IgD-negative memory B cell (primary cell): Measurements from ENCODE around the gene IFFO2. TPM values are rescaled to one million over a fixed set of nuclear protein-coding genes. Genes with fewer than 3 reads are reported as not detected.

Experiments
- H3K27ac Mint-ChIP-seq, 3 donors: one replicate each; pipeline ENCODE4 v1.8.0; 2020 to 2022; ENCODE audit warnings: mild to moderate bottlenecking in 3 of 3, mixed read lengths in 3 of 3, moderate library complexity in 1 of 3
- H3K27me3 Mint-ChIP-seq: one replicate; pipeline ENCODE4 v1.8.0; 2021; ENCODE audit warnings: mixed read lengths
- H3K36me3 Mint-ChIP-seq: one replicate; pipeline ENCODE4 v1.8.0; 2020; ENCODE audit warnings: mild to moderate bottlenecking, mixed read lengths
- H3K4me1 Mint-ChIP-seq, 3 donors: one replicate each; pipeline ENCODE4 v1.8.0; 2020 to 2022; ENCODE audit warnings: mixed read lengths in 3 of 3, mild to moderate bottlenecking in 1 of 3
- H3K4me3 Mint-ChIP-seq, 4 donors: one replicate each; pipeline ENCODE4 v1.8.0; 2020 to 2022; ENCODE audit warnings: mild to moderate bottlenecking in 4 of 4, mixed read lengths in 4 of 4, moderate library complexity in 3 of 4
- H3K9me3 Mint-ChIP-seq, 3 donors: one replicate each; pipeline ENCODE4 v1.8.0; 2020 to 2021; ENCODE audit warnings: mixed read lengths in 3 of 3, mild to moderate bottlenecking in 1 of 3
- polyA plus RNA-seq: library from polyadenylated mRNA; unstranded; fragments of 300-500 nt; fragmentation: Illumina TruSeq; gene quantifications from one replicate; pipeline ENCODE4 v1.2.3, GENCODE V29; 2021

The IFFO2 gene
- polyA plus RNA-seq, 1 donor from 2014 or later: 1.5 TPM

DNA sequence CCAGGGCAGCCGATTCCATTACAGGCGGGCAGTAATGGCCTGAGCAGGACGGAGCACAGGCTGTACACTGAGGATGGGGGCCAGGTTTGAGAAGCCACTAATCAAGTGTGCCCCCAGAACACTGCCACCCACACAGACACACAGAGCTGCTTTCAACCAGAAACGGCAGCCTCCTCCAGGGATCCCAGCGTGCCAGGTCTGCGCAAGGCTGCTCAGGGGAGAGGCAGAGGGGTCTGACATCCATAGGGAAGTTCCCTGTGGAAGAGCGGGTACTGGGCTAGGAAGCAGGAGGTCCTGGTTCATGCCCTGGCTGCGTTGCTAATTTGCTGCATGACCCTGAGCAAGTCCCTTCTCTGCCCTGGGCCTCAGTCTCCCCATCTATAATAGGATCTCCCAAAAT lies 28.1 kb downstream of the IFFO2 start:
- H3K4me1 Mint-ChIP-seq: peaks cover 35 to 62% (median 57%) of the 10 kb centered on the region in 3 donors
- H3K27me3 Mint-ChIP-seq: no peaks in the 10 kb centered on the region
- no peaks in the 10 kb centered on the region for H3K9me3 Mint-ChIP-seq
- no peaks in the 10 kb centered on the region for H3K36me3 Mint-ChIP-seq
- H3K4me3 Mint-ChIP-seq: peak overlapping the region in 3 of 4 donors; percentile 82 to 95 (median 83)
- H3K27ac Mint-ChIP-seq: peak overlapping the region in 2 of 3 donors; percentile 54 to 91

DNA sequence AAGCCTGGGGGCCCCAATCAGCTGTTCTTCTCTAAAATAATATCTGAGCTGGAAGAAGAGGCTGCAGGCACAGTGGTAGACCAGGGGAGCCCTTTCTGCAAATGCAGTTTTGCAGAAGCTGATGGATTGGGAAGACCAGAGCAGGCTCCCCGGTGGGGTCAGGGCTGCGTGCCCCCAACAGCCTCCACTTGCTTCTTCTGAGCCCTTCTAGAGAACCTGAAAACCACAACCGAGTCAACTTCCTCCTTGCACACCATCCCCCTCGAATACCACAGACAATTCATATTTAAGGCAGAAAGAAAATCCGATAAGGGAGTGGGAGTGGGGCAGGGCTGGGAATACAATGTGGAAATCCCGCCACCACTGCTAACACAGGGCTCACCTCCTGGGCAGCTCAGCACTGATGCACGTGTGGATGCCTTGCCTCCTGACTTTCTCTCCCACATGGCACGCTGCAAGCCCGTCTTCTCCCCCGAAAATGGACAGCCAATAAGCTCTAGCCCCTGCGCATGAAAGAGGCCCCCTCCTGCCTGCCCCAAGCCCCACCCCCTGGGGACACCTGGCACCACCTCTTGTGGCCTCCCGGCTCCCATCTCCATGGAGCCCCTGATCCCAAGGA lies 28.7 kb downstream of the IFFO2 start:
- H3K4me3 Mint-ChIP-seq: peak overlapping the region; percentile 61 to 95 (median 82)
- peak overlapping the region; percentile 30 to 91 (median 54) for H3K27ac Mint-ChIP-seq
- no peaks in the 10 kb centered on the region for H3K27me3 Mint-ChIP-seq
- H3K36me3 Mint-ChIP-seq: no peaks in the 10 kb centered on the region
- H3K9me3 Mint-ChIP-seq: no peaks in the 10 kb centered on the region
- peaks cover 36 to 63% (median 58%) of the 10 kb centered on the region in 3 donors for H3K4me1 Mint-ChIP-seq

DNA sequence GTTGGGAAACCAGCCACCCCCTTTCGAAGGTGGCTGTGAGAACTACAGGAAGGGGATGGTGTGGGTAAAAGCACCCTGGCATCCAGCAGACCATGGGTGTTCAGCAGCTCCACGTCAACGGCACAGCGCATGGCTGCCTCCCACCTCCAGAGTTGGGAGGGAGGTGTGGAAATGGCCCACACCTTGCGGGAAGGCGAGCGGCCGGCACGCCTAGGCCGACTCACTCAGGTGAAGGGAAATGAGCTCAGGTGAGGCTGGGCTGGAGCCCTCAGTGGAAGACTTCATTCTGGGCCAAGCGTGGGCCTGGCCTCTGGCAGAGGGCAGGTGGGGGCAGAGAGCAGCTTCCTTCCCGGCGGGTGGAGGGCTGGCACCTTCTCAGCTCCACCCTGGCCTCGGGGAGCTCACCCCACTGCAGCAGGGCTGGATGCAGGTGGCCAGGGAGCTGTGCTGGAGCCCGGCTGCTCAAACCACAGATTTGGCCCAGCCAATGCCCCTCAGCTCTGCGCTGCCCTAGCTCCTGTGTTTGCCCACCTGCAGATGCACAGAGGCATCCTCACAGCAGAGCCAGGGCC lies 29.3 kb downstream of the IFFO2 start:
- peaks cover 30 to 57% (median 54%) of the 10 kb centered on the region in 3 donors for H3K4me1 Mint-ChIP-seq
- peak overlapping the region; percentile 30 to 93 (median 91) for H3K27ac Mint-ChIP-seq
- peak overlapping the region; percentile 61 to 95 (median 82) for H3K4me3 Mint-ChIP-seq
- H3K27me3 Mint-ChIP-seq: no peaks in the 10 kb centered on the region
- no peaks in the 10 kb centered on the region for H3K36me3 Mint-ChIP-seq
- no peaks in the 10 kb centered on the region for H3K9me3 Mint-ChIP-seq

DNA sequence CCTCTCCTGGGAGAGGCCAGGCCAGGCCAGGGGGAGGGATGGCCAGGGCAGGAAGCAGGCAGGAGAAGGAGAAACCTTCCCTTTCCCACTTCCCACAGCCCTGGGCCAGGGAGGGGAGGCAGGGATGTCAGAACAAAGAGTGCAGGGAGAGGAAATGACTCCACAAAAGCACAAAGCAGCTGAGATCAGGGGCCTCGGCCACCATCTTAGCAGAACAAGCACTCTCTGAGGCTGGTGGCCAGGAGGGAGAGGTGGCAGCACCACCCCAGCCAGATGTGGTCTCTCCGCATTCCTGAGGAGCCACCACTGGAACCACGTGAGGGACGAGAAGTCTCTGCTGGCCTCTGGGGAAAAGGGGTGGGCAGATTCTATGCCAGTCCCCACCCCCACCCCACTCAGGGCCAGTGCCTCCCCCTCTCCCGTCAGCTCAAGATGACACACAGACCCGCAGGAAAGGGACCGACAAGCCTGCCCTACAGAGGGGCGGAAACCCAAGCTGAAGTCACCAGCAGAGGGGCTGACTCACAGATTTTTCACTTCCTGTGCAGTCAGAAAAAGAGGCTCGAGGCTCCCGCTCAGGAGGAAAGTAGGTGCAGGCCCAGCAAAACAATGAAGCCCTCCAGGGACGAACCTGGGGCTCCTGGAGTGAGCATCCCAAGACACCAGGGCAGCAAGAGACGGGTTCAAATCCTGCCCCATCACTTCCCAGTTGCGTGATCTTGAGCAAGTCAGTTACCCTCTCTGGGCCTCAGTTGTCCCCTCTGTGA lies 30.0 kb downstream of the IFFO2 start:
- H3K4me3 Mint-ChIP-seq: peak overlapping the region; percentile 61 to 95 (median 82)
- H3K27me3 Mint-ChIP-seq: no peaks in the 10 kb centered on the region
- H3K36me3 Mint-ChIP-seq: no peaks in the 10 kb centered on the region
- H3K4me1 Mint-ChIP-seq: peaks cover 23 to 51% (median 48%) of the 10 kb centered on the region in 3 donors
- peak overlapping the region; percentile 30 to 93 (median 91) for H3K27ac Mint-ChIP-seq
- no peaks in the 10 kb centered on the region for H3K9me3 Mint-ChIP-seq

DNA sequence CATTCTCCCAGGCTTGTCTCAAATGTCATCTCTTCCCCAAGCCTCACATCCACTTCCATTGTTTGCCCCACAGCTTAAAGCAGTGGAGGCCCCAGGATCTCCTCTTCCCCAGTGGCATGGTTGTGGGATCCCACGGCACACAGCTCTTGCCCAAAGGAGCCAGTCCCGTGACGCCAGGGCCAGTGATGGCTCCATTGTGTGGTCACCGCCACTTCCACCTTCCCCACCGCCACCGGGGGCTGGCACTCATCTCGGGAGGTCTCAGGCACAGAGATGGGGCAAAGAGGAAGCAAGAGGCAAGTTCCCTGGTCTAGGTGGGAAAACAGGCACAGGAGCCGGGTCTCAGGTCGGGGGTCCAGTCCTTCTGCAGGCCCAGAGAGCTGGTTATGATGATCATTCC lies 31.2 kb downstream of the IFFO2 start:
- H3K4me3 Mint-ChIP-seq: peak overlapping the region in 2 of 4 donors; percentile 65 to 71
- no peaks in the 10 kb centered on the region for H3K9me3 Mint-ChIP-seq
- H3K27me3 Mint-ChIP-seq: no peaks in the 10 kb centered on the region
- H3K36me3 Mint-ChIP-seq: no peaks in the 10 kb centered on the region
- H3K27ac Mint-ChIP-seq: no peak overlapping the region
- peaks cover 19 to 40% (median 39%) of the 10 kb centered on the region in 3 donors for H3K4me1 Mint-ChIP-seq

DNA sequence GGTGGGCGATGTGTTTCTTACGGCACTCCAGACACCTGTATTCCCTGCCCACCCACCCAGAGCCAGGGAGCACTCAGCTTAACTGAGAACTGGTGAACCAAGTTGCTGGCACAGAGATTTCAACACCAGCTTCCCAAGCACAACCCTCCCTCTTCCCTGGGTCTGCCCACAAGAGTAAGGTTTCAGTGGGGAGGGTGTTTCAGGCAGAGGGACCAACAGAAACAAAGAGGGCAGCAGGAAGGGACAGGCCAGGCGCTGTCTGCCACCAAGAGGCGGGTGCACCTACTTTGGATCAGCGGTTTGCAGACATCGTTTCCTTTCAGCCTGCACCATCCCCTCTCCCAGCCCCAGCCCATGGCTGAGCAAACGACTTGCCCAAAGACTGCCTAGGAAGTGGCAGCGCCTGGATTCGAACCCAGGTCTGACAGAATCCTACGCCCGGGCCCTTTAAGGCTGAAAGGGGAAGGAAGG lies 32.2 kb downstream of the IFFO2 start:
- Mint-ChIP-seq H3K36me3 (peaks cover 2% of the 10 kb centered on the region), H3K9me3 (no peaks in the 10 kb centered on the region), H3K4me1 (peaks cover 19 to 33% (median 32%) of the 10 kb centered on the region in 3 donors), H3K27me3 (no peaks in the 10 kb centered on the region), H3K4me3 (peak overlapping the region in 2 of 4 donors; percentile 12 to 27), H3K27ac (no peak overlapping the region)

DNA sequence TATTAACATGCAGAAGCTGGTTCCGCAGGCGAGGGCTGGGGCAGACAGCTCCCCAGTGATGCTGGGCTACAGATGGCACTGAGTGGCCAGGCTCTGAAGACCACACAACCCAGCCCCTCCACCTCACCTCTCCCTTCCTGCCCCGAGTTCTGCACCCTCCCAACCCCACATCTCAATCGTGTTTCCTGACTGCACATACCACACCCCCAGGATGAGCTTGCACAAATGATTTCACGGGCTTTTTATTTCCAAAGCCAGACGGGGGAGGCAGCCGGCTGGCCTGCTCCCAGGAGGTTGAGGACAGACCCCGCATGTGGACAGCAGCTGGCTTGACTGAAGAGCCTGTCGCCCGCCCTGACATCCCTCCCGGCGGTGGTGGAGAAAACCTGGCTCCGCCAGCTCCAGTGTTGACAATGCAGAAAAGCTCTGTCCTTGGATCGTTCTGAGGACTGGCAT lies 32.7 kb downstream of the IFFO2 start:
- H3K4me1 Mint-ChIP-seq: peaks cover 19 to 30% (median 29%) of the 10 kb centered on the region in 3 donors
- peak overlapping the region in 1 of 3 donors; percentile 20 for H3K27ac Mint-ChIP-seq
- peaks cover 2% of the 10 kb centered on the region for H3K36me3 Mint-ChIP-seq
- H3K27me3 Mint-ChIP-seq: no peaks in the 10 kb centered on the region
- H3K4me3 Mint-ChIP-seq: peak overlapping the region in 2 of 4 donors; percentile 40 to 51
- no peaks in the 10 kb centered on the region for H3K9me3 Mint-ChIP-seq

DNA sequence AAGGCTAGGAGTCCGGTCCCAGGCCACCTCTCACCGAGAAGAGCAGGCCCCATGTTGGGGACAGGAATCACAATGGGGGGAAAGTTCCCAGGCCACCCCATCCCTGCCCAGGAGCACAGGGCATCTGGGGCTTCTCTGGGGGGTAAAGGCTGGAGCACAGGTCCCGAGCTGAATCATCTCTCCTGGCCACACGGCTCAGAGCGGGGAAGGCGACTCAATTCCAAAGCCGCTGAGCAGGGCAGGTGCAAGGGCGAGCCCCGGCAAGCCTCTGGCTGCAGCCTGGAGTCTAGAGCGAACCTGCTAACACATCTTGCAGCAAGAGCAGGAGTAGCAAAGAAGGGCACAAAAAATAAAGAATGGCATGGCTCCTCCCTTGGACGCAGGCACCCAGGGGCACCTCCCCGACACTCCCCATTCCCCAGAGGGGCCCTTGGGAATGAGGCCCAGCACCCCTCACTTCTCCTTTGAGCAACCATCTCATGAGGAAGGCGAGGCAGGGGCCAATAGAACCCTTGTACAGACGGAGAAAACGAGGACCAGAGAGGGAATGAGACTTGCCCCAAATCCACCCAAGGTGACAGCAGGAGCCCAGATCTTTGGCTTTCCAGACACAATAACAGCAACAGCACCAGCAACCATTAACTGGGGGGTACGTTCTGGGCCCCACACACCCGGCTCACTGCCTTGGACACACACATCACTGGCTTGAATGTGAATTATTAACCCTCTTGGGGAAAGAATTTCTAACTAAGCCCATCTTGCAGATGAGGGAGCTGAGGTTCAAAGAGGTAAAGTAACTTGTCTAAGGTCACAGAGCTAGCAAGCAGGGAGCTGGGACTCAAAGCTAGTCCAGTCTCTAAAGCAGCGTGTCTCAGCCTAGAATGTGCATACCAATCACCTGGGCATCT lies 33.4 kb downstream of the IFFO2 start:
- H3K4me3 Mint-ChIP-seq: peak overlapping the region in 3 of 4 donors; percentile 40 to 69 (median 66)
- H3K36me3 Mint-ChIP-seq: peaks cover 2% of the 10 kb centered on the region
- no peaks in the 10 kb centered on the region for H3K9me3 Mint-ChIP-seq
- H3K4me1 Mint-ChIP-seq: peaks cover 19 to 24% (median 23%) of the 10 kb centered on the region in 3 donors
- no peaks in the 10 kb centered on the region for H3K27me3 Mint-ChIP-seq
- peak overlapping the region in 2 of 3 donors; percentile 20 to 58 for H3K27ac Mint-ChIP-seq

DNA sequence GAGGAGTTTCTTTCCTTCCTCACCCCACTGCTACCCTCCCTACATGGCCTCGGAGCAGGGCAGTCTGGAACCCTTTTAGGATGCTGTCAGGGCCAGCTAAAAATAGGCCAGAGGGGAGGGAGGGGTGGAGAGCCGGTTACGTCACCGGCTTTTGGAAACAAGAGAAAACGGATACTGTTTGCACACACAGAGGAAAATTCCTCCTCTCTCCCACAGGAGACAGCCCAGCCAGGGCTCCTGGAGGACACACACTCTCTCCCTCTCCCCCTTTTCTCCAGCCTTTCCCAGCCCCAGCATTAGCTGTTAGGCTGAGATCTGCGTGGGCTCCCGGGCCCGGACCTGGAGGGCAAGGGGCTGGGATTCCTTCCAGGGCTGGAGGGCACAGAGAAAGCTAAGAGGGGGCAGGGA lies 34.2 kb downstream of the IFFO2 start:
- H3K4me3 Mint-ChIP-seq: no peak overlapping the region
- no peak overlapping the region for H3K27ac Mint-ChIP-seq
- no peaks in the 10 kb centered on the region for H3K27me3 Mint-ChIP-seq
- peaks cover 2% of the 10 kb centered on the region for H3K36me3 Mint-ChIP-seq
- H3K9me3 Mint-ChIP-seq: no peaks in the 10 kb centered on the region
- peaks cover 13 to 20% (median 17%) of the 10 kb centered on the region in 3 donors for H3K4me1 Mint-ChIP-seq

DNA sequence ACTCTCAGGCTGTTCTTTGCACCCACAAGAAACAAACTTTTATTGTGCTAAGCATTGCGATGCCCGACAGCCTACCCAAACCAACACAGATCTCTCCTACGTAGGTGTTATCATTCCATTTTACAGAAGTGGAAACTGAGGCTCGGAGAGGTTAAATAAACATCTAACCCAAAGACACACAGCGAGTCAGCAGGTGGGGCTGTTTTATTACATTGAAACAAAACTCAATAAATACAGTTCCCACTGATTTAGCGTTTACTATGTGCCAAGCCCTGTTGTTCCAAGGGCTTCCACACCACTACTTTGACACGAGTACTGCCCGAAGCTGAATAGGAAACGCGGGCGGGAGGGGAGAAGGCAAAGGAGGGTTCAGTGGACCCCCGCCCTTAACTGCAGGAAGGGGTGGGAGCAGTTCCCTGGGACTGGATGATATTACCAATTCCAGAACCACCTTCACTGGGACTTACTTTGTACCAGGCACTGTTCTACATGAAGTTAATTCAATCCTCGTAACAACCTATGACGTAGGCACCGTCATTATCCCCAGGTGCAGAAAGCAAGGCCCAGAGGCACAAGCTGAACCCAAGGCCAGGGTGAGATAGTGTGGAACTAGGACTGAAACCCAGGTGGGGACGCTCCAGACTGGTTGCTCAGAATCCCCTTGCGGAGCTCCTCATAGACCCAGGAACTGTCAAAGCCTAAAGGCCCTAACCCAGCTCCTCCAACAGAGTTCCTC lies 34.8 kb downstream of the IFFO2 start:
- peak overlapping the region in 1 of 4 donors; percentile 32 for H3K4me3 Mint-ChIP-seq

DNA sequence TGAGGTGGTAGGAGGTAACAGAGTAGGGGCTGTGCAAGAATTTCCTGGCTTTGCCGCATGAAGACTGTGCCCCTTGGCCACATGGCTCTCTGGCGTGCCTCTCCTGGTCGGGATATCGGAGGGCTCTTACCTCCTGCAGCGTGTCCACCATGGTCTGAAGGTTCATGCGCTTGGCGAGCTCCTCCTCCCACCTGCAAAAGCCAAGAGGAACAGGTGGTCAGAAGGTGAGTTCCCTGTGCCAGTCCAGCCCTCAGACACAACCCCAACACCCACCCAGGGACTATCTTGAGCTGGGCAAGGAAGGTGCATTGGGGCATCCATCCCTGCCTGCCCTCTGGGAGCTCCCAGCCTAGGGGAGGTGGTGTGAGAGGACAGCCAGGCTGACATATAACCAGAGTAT lies 35.5 kb downstream of the IFFO2 start:
- H3K9me3 Mint-ChIP-seq: no peaks in the 10 kb centered on the region
- H3K27me3 Mint-ChIP-seq: no peaks in the 10 kb centered on the region
- no peak overlapping the region for H3K27ac Mint-ChIP-seq
- H3K4me1 Mint-ChIP-seq: peaks cover 8 to 15% (median 13%) of the 10 kb centered on the region in 3 donors
- H3K4me3 Mint-ChIP-seq: no peak overlapping the region
- H3K36me3 Mint-ChIP-seq: peaks cover 5% of the 10 kb centered on the region

More for the DNA sequence above, 34.8 kb downstream of the IFFO2 start:
- peaks cover 11 to 16% (median 16%) of the 10 kb centered on the region in 3 donors for H3K4me1 Mint-ChIP-seq
- H3K9me3 Mint-ChIP-seq: no peaks in the 10 kb centered on the region
- peaks cover 5% of the 10 kb centered on the region for H3K36me3 Mint-ChIP-seq
- no peaks in the 10 kb centered on the region for H3K27me3 Mint-ChIP-seq
- peak overlapping the region in 2 of 3 donors; percentile 19 to 32 for H3K27ac Mint-ChIP-seq

DNA sequence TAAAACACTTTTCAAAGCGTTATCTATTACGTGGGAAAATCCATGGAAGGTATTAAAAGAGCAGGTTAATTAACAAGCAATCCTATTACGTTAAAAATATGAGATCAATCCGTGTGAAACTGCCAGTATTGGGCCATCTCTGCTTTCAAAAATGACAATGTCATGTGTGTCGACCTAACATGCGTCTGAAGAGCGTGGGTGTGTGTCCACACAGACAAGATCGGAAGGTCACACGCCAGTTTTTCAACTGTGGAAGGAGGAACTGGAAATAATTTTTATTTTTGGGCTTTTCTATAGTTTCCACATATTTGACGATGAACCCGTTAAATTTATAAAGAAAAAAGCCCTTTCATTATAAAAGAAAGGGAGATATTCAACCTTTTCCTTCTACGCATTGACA lies 36.5 kb downstream of the IFFO2 start:
- H3K27ac Mint-ChIP-seq: no peak overlapping the region
- H3K4me3 Mint-ChIP-seq: no peak overlapping the region
- H3K36me3 Mint-ChIP-seq: peaks cover 5% of the 10 kb centered on the region
- peaks cover 8 to 11% (median 8%) of the 10 kb centered on the region in 3 donors for H3K4me1 Mint-ChIP-seq
- H3K27me3 Mint-ChIP-seq: no peaks in the 10 kb centered on the region
- H3K9me3 Mint-ChIP-seq: no peaks in the 10 kb centered on the region

DNA sequence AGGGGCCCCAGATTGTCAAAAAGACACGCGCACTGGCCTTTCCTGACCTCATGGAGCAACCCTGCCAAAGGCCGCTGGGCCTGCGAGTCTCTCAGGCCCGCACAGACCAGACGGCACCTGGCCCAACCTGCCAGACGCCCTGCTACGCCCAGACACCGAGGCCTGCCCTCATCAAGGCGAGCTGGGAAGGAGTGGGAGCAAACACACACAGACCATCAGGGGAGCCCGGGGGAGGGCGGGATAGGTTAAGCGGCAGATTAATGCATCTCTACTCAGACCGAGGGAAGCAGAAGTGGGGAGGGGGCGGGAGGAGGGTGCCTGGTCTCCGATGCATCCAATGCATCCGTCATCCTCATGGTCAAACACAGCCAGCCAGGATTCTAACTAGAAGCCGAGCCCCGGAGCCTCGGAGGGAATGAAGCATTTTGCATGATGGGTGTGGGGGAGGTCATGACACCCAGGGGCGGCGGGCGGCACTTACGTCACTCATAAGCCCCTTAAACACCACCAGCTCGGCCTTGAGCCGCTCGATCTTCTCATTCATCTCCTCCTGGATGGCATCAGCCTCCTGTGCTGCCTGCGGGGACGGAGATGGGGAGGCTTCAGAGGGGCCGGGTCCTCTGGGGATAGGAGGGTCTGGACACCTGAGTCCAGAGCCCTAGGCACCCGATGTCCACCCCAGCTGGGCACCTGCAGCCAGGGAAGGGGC lies 37.1 kb downstream of the IFFO2 start:
- Mint-ChIP-seq H3K36me3 (peaks cover 5% of the 10 kb centered on the region), H3K4me3 (no peak overlapping the region), H3K9me3 (no peaks in the 10 kb centered on the region), H3K27me3 (no peaks in the 10 kb centered on the region), H3K27ac (peak overlapping the region in 1 of 3 donors; percentile 91), H3K4me1 (peaks cover 5 to 9% (median 8%) of the 10 kb centered on the region in 3 donors)
